ENCODE measurements around the gene ARHGEF26. TPM values are rescaled to one million over a fixed set of nuclear protein-coding genes. Genes with fewer than 3 reads are reported as not detected.

The ARHGEF26 gene, protein sequence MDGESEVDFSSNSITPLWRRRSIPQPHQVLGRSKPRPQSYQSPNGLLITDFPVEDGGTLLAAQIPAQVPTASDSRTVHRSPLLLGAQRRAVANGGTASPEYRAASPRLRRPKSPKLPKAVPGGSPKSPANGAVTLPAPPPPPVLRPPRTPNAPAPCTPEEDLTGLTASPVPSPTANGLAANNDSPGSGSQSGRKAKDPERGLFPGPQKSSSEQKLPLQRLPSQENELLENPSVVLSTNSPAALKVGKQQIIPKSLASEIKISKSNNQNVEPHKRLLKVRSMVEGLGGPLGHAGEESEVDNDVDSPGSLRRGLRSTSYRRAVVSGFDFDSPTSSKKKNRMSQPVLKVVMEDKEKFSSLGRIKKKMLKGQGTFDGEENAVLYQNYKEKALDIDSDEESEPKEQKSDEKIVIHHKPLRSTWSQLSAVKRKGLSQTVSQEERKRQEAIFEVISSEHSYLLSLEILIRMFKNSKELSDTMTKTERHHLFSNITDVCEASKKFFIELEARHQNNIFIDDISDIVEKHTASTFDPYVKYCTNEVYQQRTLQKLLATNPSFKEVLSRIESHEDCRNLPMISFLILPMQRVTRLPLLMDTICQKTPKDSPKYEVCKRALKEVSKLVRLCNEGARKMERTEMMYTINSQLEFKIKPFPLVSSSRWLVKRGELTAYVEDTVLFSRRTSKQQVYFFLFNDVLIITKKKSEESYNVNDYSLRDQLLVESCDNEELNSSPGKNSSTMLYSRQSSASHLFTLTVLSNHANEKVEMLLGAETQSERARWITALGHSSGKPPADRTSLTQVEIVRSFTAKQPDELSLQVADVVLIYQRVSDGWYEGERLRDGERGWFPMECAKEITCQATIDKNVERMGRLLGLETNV
- total RNA-seq, result 1.6 and 1.7 TPM in 2 replicates

DNA sequence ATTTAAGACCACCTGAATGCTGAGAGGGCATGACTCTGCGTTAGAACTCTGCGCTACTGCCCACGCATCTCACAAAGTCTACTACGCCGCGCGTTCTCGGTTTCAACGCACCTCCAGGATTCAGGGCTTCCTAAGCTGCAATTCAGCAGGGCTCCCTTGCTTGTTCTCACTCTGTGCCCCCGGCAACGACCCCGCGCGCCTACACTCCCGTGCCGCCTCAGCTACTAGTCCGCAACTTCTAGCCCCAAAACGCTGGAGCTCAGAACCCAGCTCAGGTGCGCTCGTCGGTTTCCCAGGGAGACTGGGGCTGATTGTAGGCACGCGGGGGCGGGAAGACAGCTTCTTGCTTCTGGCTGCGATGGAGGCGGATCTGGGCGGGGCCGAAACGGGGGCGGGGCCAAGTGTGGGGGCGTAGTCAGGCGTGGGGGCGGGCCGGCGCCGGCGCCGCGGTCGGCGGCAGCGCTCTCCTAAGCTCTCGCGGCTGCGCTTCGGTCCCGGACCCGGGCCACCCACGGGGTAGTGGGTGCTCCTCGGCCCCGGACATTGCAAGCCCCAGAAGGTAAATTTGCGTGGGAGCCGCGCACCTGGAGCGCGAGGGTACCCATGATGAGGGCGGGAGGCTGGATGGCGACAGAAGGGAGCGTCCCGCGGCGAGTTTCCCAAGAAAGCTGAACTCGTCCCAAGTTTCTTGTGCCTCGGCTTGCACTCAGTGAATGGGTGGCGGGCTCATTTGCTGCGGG is at the start of gene ARHGEF26:
Gene ARHGEF26 (plus strand): TSS at position 430 of the 740 bp plus-strand sequence. CDS start 603 bp downstream, outside the sequence.
- TF ChIP-seq, protein P1, sequence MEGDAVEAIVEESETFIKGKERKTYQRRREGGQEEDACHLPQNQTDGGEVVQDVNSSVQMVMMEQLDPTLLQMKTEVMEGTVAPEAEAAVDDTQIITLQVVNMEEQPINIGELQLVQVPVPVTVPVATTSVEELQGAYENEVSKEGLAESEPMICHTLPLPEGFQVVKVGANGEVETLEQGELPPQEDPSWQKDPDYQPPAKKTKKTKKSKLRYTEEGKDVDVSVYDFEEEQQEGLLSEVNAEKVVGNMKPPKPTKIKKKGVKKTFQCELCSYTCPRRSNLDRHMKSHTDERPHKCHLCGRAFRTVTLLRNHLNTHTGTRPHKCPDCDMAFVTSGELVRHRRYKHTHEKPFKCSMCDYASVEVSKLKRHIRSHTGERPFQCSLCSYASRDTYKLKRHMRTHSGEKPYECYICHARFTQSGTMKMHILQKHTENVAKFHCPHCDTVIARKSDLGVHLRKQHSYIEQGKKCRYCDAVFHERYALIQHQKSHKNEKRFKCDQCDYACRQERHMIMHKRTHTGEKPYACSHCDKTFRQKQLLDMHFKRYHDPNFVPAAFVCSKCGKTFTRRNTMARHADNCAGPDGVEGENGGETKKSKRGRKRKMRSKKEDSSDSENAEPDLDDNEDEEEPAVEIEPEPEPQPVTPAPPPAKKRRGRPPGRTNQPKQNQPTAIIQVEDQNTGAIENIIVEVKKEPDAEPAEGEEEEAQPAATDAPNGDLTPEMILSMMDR (IDR thresholded peaks at IDR 0.05; ENCODE audit: insufficient read depth, low read depth, low read length), result no peak
- peak within 1 kb of the TSS; percentile 74 for H3K4me3 ChIP-seq (ENCODE audit: low read depth, low read length)
- DNase-seq (ENCODE audit: low read depth), result peak; percentile 63

DNA sequence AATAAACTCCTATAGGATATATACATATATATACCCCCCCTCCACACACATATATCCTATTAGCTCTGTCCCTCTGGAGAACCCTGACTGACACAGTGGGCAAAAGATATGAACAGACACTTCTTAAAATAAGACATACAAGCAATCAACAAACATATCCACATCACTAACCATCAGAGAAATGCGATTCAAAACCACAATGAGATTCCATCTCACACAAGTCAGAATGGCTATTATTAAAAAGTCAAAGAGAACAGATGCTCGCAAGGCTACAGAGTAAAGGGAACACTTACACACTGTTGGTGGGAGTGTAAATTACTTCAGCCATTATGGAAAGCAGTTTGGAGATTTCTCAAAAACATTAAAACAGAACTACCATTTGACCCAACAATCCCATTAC is 46.2 kb upstream of the ARHGEF26 start:
- TF ChIP-seq, protein P1 (IDR thresholded peaks at IDR 0.05; ENCODE audit: insufficient read depth, low read depth, low read length), result no peak
- DNase-seq (ENCODE audit: low read depth), result no peak
- H3K4me3 ChIP-seq (ENCODE audit: low read depth, low read length), result no peak overlapping the region

DNA sequence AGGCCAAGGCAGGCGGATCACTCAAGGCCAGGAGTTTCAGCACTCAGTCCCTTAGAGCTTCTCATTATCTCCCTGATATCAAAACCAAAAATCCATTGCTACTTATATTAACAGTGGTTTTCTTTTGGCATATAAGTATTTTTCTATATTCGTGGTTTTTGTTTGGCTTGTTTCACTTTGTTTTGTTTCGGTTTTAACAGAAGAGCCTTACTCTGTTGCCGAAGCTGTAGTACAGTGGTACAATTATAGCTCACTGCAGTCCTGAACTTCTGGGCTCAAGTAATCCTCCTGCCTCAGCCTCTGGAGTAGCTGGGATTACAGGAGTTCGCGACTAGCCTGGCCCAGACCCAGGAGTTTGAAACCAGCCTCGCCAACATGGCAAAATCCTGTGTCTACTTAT is 42.5 kb upstream of the ARHGEF26 start:
- TF ChIP-seq, protein P1 (IDR thresholded peaks at IDR 0.05; ENCODE audit: insufficient read depth, low read depth, low read length), result no peak
- no peak for DNase-seq (ENCODE audit: low read depth)
- no peak overlapping the region for H3K4me3 ChIP-seq (ENCODE audit: low read depth, low read length)

DNA sequence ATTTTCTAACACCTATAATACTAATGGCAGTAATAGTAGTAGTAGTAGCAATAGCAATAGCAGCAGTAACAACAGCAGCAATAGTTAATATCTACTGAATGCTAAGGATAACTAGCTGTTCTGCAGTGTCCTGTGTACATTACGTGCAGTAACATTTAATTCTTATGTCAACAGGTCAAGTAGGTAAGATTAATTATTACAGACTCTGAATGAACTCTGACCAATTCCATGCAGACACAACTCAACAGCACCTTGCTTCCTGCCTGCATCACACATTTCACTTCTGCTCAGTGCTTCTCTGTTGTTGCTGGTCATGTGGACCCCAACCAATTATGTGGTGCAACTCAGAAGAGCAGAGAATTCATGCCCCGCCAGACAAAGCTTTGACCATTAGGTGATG is 39.9 kb upstream of the ARHGEF26 start:
- H3K4me3 ChIP-seq (ENCODE audit: low read depth, low read length), result no peak overlapping the region
- TF ChIP-seq, protein P1 (IDR thresholded peaks at IDR 0.05; ENCODE audit: insufficient read depth, low read depth, low read length), result no peak
- no peak for DNase-seq (ENCODE audit: low read depth)

DNA sequence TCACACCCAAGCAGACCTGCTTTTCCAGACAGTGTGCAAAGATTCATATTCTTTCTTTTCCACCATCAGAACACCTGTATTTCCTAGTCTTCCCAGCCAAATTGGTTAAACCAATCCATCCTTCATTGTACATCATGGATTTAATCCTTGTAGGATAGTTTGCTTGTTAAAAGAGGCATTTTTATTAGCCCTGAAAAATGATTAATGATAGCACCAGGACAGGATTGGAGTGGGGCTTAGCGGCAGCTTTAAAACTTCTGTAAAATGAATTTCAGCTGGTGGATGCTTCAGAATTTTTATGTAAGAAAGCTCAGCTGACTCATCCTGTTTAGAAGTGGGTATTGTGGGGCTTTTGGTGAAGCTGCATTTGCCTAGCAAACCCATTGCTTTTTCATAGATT is 36.1 kb upstream of the ARHGEF26 start:
- DNase-seq (ENCODE audit: low read depth), result no peak
- TF ChIP-seq, protein P1 (IDR thresholded peaks at IDR 0.05; ENCODE audit: insufficient read depth, low read depth, low read length), result no peak
- no peak overlapping the region for H3K4me3 ChIP-seq (ENCODE audit: low read depth, low read length)

DNA sequence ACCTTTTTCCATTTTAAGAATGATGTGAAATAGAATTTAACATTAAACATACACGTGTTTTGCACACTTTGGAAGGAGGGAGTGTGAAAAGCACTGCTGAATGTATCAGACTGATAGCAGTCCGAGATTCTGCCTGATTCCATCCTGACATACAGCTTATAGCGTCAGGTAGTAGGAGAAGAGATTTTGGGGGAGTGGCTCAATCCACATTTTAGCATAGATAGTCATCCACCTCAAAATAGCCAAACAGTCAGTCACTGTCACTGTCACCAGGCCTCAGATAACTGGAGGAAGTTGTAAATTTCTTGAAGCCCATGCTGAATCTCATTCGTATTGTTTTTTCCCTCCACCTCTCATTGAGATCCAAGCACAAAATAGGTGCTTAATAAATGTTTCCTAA is 35.4 kb upstream of the ARHGEF26 start:
- TF ChIP-seq, protein P1 (IDR thresholded peaks at IDR 0.05; ENCODE audit: insufficient read depth, low read depth, low read length), result no peak
- DNase-seq (ENCODE audit: low read depth), result no peak
- H3K4me3 ChIP-seq (ENCODE audit: low read depth, low read length), result no peak overlapping the region
